ENCODE data around the gene PRKG1.
A peak's percentile ranks its signal among the peaks of the same experiment; 100 is the strongest.
"Not testable (repeated sequence)": the region's sequence is repeated elsewhere in the genome, so short reads cannot be mapped to it uniquely, and the experiment has no call there.

PRKG1 gene

GRCh38 chr10:51427758-51428157, 353.5 kb downstream of the PRKG1 start:
- DNase-seq (ENCODE audit: low read depth), result no peak

- no peak for DNase-seq (ENCODE audit: low read depth)
Measured at GRCh38 chr10:51430506-51430905, 356.2 kb downstream of the PRKG1 start.

- DNase-seq (ENCODE audit: low read depth), result no peak
Measured at GRCh38 chr10:51433949-51434475, 359.7 kb downstream of the PRKG1 start.

GRCh38 chr10:51436805-51437204, 362.5 kb downstream of the PRKG1 start:
- DNase-seq (ENCODE audit: low read depth), result no peak

- no peak for DNase-seq (ENCODE audit: low read depth)
Measured at GRCh38 chr10:51439645-51440044, 365.4 kb downstream of the PRKG1 start.

GRCh38 chr10:51445588-51445987, 371.3 kb downstream of the PRKG1 start:
- DNase-seq (ENCODE audit: low read depth), result no peak

- no peak for DNase-seq (ENCODE audit: low read depth)
Measured at GRCh38 chr10:51447119-51447518, 372.8 kb downstream of the PRKG1 start.

- not testable (repeated sequence) for DNase-seq (ENCODE audit: low read depth)
Measured at GRCh38 chr10:51455762-51456161, 381.5 kb downstream of the PRKG1 start.

- DNase-seq (ENCODE audit: low read depth), result no peak
Measured at GRCh38 chr10:51459476-51459875, 385.2 kb downstream of the PRKG1 start.

- peak; percentile 30 for DNase-seq (ENCODE audit: low read depth)
Measured at GRCh38 chr10:51462076-51462779, 387.9 kb downstream of the PRKG1 start.

- no peak for DNase-seq (ENCODE audit: low read depth)
Measured at GRCh38 chr10:51468424-51468823, 394.1 kb downstream of the PRKG1 start.

- DNase-seq (ENCODE audit: low read depth), result no peak
Measured at GRCh38 chr10:51469686-51470085, 395.4 kb downstream of the PRKG1 start.

GRCh38 chr10:51471271-51471670, 397.0 kb downstream of the PRKG1 start:
- DNase-seq (ENCODE audit: low read depth), result no peak

GRCh38 chr10:51472154-51472553, 397.9 kb downstream of the PRKG1 start:
- no peak for DNase-seq (ENCODE audit: low read depth)

GRCh38 chr10:51479711-51480110, 405.4 kb downstream of the PRKG1 start:
- DNase-seq (ENCODE audit: low read depth), result no peak

- no peak for DNase-seq (ENCODE audit: low read depth)
Measured at GRCh38 chr10:51485668-51486067, 411.4 kb downstream of the PRKG1 start.

- no peak for DNase-seq (ENCODE audit: low read depth)
Measured at GRCh38 chr10:51487576-51487975, 413.3 kb downstream of the PRKG1 start.

GRCh38 chr10:51488766-51489408, 414.6 kb downstream of the PRKG1 start:
- DNase-seq (ENCODE audit: low read depth), result no peak

GRCh38 chr10:51498424-51498823, 424.1 kb downstream of the PRKG1 start:
- no peak for DNase-seq (ENCODE audit: low read depth)

- no peak for DNase-seq (ENCODE audit: low read depth)
Measured at GRCh38 chr10:51501396-51501795, 427.1 kb downstream of the PRKG1 start.

- DNase-seq (ENCODE audit: low read depth), result no peak
Measured at GRCh38 chr10:51502124-51502523, 427.8 kb downstream of the PRKG1 start.

GRCh38 chr10:51503378-51503777, 429.1 kb downstream of the PRKG1 start:
- no peak for DNase-seq (ENCODE audit: low read depth)

- DNase-seq (ENCODE audit: low read depth), result no peak
Measured at GRCh38 chr10:51507476-51507875, 433.2 kb downstream of the PRKG1 start.

- DNase-seq (ENCODE audit: low read depth), result no peak
Measured at GRCh38 chr10:51508156-51508555, 433.9 kb downstream of the PRKG1 start.
